Measurements from ENCODE around the gene MAN2B2. TPM values are rescaled to one million over a fixed set of nuclear protein-coding genes. Genes with fewer than 3 reads are reported as not detected.

MAN2B2 gene
- total and polyA plus RNA-seq, 2 of the 8 experiments (the other 6 are each of a cell fraction or from before 2014, with no cell fraction given) = 3.3 to 4.0 TPM

DNA sequence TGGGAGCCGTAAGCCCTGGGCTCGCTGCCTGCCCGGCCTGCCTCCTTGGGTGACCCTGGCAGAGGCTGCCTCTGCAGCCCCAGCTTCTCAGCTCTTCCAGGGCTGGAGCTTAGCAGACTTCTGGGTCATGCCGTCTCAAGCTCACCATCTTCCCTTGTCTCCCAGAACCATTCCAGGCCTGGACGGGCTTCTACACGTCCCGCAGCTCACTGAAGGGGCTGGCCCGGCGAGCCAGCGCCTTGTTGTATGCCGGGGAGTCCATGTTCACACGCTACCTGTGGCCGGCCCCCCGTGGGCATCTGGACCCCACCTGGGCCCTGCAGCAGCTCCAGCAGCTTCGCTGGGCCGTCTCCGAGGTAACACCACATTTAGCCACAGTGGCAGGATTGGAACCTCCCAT lies 22.0 kb downstream of the MAN2B2 start:
- Histone ChIP-seq H4K8ac (ENCODE audit: extremely low read depth, insufficient read depth, low read length) (no peak overlapping the region), H4K5ac (ENCODE audit: insufficient read length, low read depth, low read length) (no peak overlapping the region), H2AK5ac (ENCODE audit: low read depth, low read length) (no peak overlapping the region), H2BK120ac (replicated peaks; ENCODE audit: low read depth, low read length) (no peak overlapping the region), H3K27me3 (replicated peaks in 1 of 4; ENCODE audit: control insufficient read depth in 3 of 4, extremely low read depth in 1 of 4, insufficient read depth in 3 of 4, low read length in 3 of 4) (no peaks in the 10 kb centered on the region), H3K23me2 (ENCODE audit: low read depth, low read length) (no peaks in the 10 kb centered on the region), H2BK20ac (ENCODE audit: low read length) (no peak overlapping the region), H3K79me2 (ENCODE audit: control insufficient read depth in 1 of 2, insufficient read depth in 2 of 2, low read length in 2 of 2) (no peaks in the 10 kb centered on the region), H3K14ac (ENCODE audit: insufficient read length) (no peak overlapping the region), H4K20me1 (replicated peaks in 1 of 2; ENCODE audit: control insufficient read depth in 1 of 2, insufficient read depth in 2 of 2, low read length in 2 of 2) (peaks cover 2 to 7% of the 10 kb centered on the region in 2 experiments), H3K9me3 (ENCODE audit: insufficient read depth in 2 of 2, low read depth in 1 of 2, low read length in 1 of 2) (no peaks in the 10 kb centered on the region), H3K27ac (ENCODE audit: low read depth, low read length) (no peak overlapping the region), H3K56ac (replicated peaks; ENCODE audit: insufficient read length, low read depth, low read length) (no peak overlapping the region), H3K79me1 (ENCODE audit: low read depth, low read length) (no peaks in the 10 kb centered on the region), H2BK12ac (ENCODE audit: low read depth, low read length) (no peak overlapping the region), H3K4me2 (ENCODE audit: insufficient read depth in 1 of 2, low read depth in 2 of 2, low read length in 2 of 2) (no peak overlapping the region), H2BK5ac (ENCODE audit: low read depth, low read length) (no peak overlapping the region), H3K4ac (replicated peaks; ENCODE audit: insufficient read length, low read depth, low read length) (no peak overlapping the region), H4K91ac (replicated peaks; ENCODE audit: insufficient read length, low read length) (no peak overlapping the region), H3K36me3 (ENCODE audit: control insufficient read depth in 2 of 4, insufficient read depth in 4 of 4, low read length in 3 of 4) (no peaks in the 10 kb centered on the region; a peak in 1 of 8 replicates), H2BK15ac (ENCODE audit: low read length) (no peak overlapping the region), H3K9ac (replicated peaks in 1 of 4; ENCODE audit: extremely low read depth in 1 of 4, low read depth in 3 of 4, low read length in 3 of 4) (no peak overlapping the region), H3K18ac (ENCODE audit: extremely low read depth, low read length) (no peak overlapping the region), H3K4me3 (ENCODE audit: extremely low read depth in 1 of 4, insufficient read depth in 2 of 4, low read depth in 3 of 4, low read length in 4 of 4) (no peak overlapping the region), H3K4me1 (replicated peaks in 1 of 4; ENCODE audit: control insufficient read depth in 3 of 4, insufficient read depth in 4 of 4, low read length in 3 of 4) (no peaks in the 10 kb centered on the region; a peak in 2 of 7 replicates), H2AFZ (ENCODE audit: low read length) (no peak overlapping the region), H3K23ac (ENCODE audit: insufficient read length) (no peak overlapping the region)
- CTCF ChIA-PET (ENCODE audit: partially characterized antibody) = interaction anchor here (0.7 to 2.5 kb wide), 8 partner anchors 8 to 25 kb away, joined by 3 to 11 read pairs (median 3); no protein-coding TSS in a partner anchor
- FAIRE-seq = no peak
- no peak for DNase-seq (ENCODE audit: low read depth in 1 of 2, low spot score in 2 of 2)
- POLR2A ChIA-PET (ENCODE audit: partially characterized antibody) = interaction anchor here (0.6 to 1.3 kb wide), 2 partner anchors 43 to 1656 kb away, joined by 4 read pairs; partner anchors contain the start of gene MRFAP1
- 91% methylated on average over 17 of the region's 17 CpGs; no CpG with 5 or more reads in 1 of the 2 experiments for WGBS, 2 experiments (ENCODE audit: extremely low coverage in 1 of 2, insufficient coverage in 1 of 2, insufficient read length in 1 of 2, insufficient replicate concordance in 2 of 2, low coverage in 1 of 2, low lambda C conversion rate in 2 of 2, missing lambda C conversion rate in 1 of 2)
- TF ChIP-seq, protein P1, sequence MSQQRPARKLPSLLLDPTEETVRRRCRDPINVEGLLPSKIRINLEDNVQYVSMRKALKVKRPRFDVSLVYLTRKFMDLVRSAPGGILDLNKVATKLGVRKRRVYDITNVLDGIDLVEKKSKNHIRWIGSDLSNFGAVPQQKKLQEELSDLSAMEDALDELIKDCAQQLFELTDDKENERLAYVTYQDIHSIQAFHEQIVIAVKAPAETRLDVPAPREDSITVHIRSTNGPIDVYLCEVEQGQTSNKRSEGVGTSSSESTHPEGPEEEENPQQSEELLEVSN (IDR thresholded peaks at IDR 0.05) = no peak
- TF ChIP-seq ASH2L (IDR thresholded peaks at IDR 0.05; ENCODE audit: low read length) = no peak
- no peak for TF ChIP-seq ZNF274 (IDR thresholded peaks at IDR 0.05; ENCODE audit: borderline replicate concordance, extremely low read depth, low read length)
- TF ChIP-seq EGR1 (IDR thresholded peaks at IDR 0.05; ENCODE audit: borderline replicate concordance, low read depth, low read length) = no peak
- TF ChIP-seq NANOG (IDR thresholded peaks at IDR 0.05; ENCODE audit: insufficient read depth, low read depth, low read length, poor library complexity, severe bottlenecking) = no peak
- TF ChIP-seq POU5F1 (IDR thresholded peaks at IDR 0.05; ENCODE audit: low read depth, low read length) = no peak
- TF ChIP-seq JUN (IDR thresholded peaks at IDR 0.05; ENCODE audit: low read depth, low read length) = no peak
- no peak for TF ChIP-seq BCL11A (IDR thresholded peaks at IDR 0.05; ENCODE audit: low read depth in 2 of 2, low read length in 2 of 2)
- TF ChIP-seq GTF2F1 (IDR thresholded peaks at IDR 0.05; ENCODE audit: borderline replicate concordance, low read depth, low read length) = no peak
- no peak for TF ChIP-seq CEBPB (IDR thresholded peaks at IDR 0.05; ENCODE audit: low read depth, low read length)
- no peak for TF ChIP-seq HDAC2 (IDR thresholded peaks at IDR 0.05; ENCODE audit: borderline replicate concordance in 1 of 2, low read depth in 2 of 2, low read length in 2 of 2)
- TF ChIP-seq SUZ12 (IDR thresholded peaks at IDR 0.05; ENCODE audit: low read length) = no peak
- no peak for TF ChIP-seq SP1 (IDR thresholded peaks at IDR 0.05; ENCODE audit: low read depth, low read length)
- TF ChIP-seq KDM4A (IDR thresholded peaks at IDR 0.05; ENCODE audit: low read depth, low read length, severe bottlenecking) = no peak

Data from H1 (cell line).